ENCODE data around the gene ZNF664. TPM values are rescaled to one million over a fixed set of nuclear protein-coding genes. Genes with fewer than 3 reads are reported as not detected.
"Not testable (repeated sequence)": the region's sequence is repeated elsewhere in the genome, so short reads cannot be mapped to it uniquely, and the experiment has no call there.

Gene ZNF664
- total RNA-seq, 2 experiments from 2014 or later = 45.6 to 59.8 TPM

DNA sequence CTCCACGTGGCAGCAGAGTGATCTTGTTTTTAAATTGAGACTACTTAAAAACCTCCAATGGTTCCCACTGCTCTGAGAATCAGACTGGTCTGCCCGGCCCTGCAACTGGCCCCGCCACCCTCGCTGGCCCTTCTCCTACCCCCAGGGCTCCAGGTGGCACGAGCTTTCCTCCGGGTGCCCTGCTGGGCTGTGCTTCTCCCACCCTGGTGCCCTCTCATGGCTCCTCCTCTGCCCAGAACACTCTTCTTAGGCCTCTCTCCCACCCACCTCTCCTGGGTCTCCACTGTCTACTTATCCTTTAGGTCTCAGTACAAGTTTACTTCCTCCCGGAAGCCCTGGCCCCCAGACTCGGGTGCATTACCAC lies 26.9 kb upstream of the ZNF664 start:
- no peaks in the 10 kb centered on the region for H3K9me3 ChIP-seq (ENCODE audit: low read length)
- ChIA-PET CTCF (ENCODE audit: unreplicated experiment) (no interaction called here), POLR2A (no interaction called here)
- H3K36me3 ChIP-seq (ENCODE audit: insufficient read depth, low read length) = no peaks in the 10 kb centered on the region
- TF ChIP-seq EZH2phosphoT487 (IDR thresholded peaks at IDR 0.05; ENCODE audit: borderline replicate concordance, low read depth, low read length) = no peak
- TF ChIP-seq, protein P1, sequence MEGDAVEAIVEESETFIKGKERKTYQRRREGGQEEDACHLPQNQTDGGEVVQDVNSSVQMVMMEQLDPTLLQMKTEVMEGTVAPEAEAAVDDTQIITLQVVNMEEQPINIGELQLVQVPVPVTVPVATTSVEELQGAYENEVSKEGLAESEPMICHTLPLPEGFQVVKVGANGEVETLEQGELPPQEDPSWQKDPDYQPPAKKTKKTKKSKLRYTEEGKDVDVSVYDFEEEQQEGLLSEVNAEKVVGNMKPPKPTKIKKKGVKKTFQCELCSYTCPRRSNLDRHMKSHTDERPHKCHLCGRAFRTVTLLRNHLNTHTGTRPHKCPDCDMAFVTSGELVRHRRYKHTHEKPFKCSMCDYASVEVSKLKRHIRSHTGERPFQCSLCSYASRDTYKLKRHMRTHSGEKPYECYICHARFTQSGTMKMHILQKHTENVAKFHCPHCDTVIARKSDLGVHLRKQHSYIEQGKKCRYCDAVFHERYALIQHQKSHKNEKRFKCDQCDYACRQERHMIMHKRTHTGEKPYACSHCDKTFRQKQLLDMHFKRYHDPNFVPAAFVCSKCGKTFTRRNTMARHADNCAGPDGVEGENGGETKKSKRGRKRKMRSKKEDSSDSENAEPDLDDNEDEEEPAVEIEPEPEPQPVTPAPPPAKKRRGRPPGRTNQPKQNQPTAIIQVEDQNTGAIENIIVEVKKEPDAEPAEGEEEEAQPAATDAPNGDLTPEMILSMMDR (conservative IDR thresholded peaks at IDR 0.05; ENCODE audit: low read length) = no peak
- no peak overlapping the region for H3K27ac ChIP-seq (ENCODE audit: low read depth, low read length, poor library complexity, severe bottlenecking)
- H3K4me2 ChIP-seq (ENCODE audit: low read length) = no peak overlapping the region
- H2AFZ ChIP-seq (ENCODE audit: low read length) = no peak overlapping the region
- no peaks in the 10 kb centered on the region for H4K20me1 ChIP-seq (ENCODE audit: insufficient read depth, low read length)
- H3K4me1 ChIP-seq (ENCODE audit: insufficient read depth, low read length, poor library complexity, severe bottlenecking) = no peaks in the 10 kb centered on the region
- no peak overlapping the region for H3K4me3 ChIP-seq (ENCODE audit: low read depth, low read length, poor library complexity, severe bottlenecking)
- DNase-seq (ENCODE audit: low spot score) = no peak
- intact Hi-C loops (cut with micrococcal nuclease; ENCODE audit: unreplicated experiment) = no loop called here
- H3K9me2 ChIP-seq (ENCODE audit: insufficient read depth, low read length) = no peaks in the 10 kb centered on the region
- no TSS peak for BruUV-seq (replicated peaks)
- H3K79me2 ChIP-seq (ENCODE audit: insufficient read depth, low read depth, low read length) = no peaks in the 10 kb centered on the region

DNA sequence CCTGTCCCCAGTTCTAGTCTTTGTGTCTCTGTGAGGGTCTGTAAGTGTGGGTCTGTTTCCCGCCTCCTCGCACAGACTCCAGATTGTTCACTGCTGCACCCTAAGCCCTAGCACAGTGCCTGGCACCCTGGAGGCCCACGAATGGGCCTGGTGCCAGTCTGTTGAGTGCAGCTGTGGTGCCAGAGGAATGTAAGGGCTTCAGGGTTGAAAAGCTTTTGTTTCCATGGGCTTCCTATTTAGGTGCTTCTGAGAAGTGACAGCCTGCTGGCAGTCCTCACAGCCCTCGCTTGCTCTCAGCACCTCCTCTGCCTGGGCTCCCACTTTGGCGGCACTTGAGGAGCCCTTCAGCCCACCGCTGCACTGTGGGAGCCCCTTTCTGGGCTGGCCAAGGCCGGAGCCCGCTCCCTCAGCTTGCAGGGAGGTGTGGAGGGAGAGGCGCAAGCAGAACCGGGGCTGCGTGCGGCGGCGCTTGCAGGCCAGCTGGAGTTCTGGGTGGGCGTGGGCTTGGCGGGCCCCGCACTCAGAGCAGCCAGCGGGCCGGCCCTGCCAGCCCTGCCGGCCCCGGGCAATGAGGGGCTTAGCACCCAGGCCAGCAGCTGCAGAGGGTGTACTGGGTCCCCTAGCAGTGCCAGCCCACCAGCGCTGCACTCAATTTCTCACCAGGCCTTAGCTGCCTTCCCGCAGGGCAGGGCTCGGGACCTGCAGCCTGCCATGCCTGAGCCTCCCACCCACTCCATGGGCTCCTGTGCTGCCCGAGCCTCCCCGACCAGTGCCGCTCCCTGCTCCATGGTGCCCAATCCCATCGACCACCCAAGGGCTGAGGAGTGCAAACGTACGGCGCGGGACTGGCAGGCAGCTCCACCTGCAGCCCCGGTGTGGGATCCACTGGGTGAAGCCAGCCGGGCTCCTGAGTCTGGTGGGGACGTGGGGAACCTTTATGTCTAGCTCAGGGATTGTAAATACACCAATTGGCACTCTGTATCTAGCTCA lies 26.2 kb upstream of the ZNF664 start:
- H3K27ac ChIP-seq (ENCODE audit: low read depth, low read length, poor library complexity, severe bottlenecking); H2AFZ ChIP-seq (ENCODE audit: low read length); H3K4me2 ChIP-seq (ENCODE audit: low read length); POLR2A ChIA-PET; H3K9me2 ChIP-seq (ENCODE audit: insufficient read depth, low read length); H3K36me3 ChIP-seq (ENCODE audit: insufficient read depth, low read length); H4K20me1 ChIP-seq (ENCODE audit: insufficient read depth, low read length); H3K9me3 ChIP-seq (ENCODE audit: low read length); H3K4me1 ChIP-seq (ENCODE audit: insufficient read depth, low read length, poor library complexity, severe bottlenecking); H3K4me3 ChIP-seq (ENCODE audit: low read depth, low read length, poor library complexity, severe bottlenecking); BruUV-seq (replicated peaks); H3K79me2 ChIP-seq (ENCODE audit: insufficient read depth, low read depth, low read length); CTCF ChIA-PET (ENCODE audit: unreplicated experiment); intact Hi-C loops (cut with micrococcal nuclease; ENCODE audit: unreplicated experiment); DNase-seq (ENCODE audit: low spot score): not testable (repeated sequence)

DNA sequence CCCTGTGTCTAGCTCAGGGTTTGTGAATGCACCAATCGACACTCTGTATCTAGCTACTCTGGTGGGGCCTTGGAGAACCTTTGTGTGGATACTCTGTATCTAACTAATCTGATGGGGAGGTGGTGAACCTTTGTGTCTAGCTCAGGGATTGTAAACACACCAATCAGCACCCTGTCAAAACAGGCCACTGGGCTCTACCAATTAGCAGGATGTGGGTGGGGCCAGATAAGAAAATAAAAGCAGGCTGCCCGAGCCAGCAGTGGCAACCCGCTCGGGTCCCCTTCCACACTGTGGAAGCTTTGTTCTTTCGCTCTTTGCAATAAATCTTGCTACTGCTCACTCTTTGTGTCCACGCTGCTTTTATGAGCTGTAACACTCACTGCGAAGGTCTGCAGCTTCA lies 25.5 kb upstream of the ZNF664 start:
- H3K4me2 ChIP-seq (ENCODE audit: low read length); CTCF ChIA-PET (ENCODE audit: unreplicated experiment); BruUV-seq (replicated peaks); H2AFZ ChIP-seq (ENCODE audit: low read length); H3K4me3 ChIP-seq (ENCODE audit: low read depth, low read length, poor library complexity, severe bottlenecking); H3K9me2 ChIP-seq (ENCODE audit: insufficient read depth, low read length); H3K4me1 ChIP-seq (ENCODE audit: insufficient read depth, low read length, poor library complexity, severe bottlenecking); H4K20me1 ChIP-seq (ENCODE audit: insufficient read depth, low read length); H3K79me2 ChIP-seq (ENCODE audit: insufficient read depth, low read depth, low read length); DNase-seq (ENCODE audit: low spot score); H3K27ac ChIP-seq (ENCODE audit: low read depth, low read length, poor library complexity, severe bottlenecking); POLR2A ChIA-PET; intact Hi-C loops (cut with micrococcal nuclease; ENCODE audit: unreplicated experiment); H3K36me3 ChIP-seq (ENCODE audit: insufficient read depth, low read length); H3K9me3 ChIP-seq (ENCODE audit: low read length): not testable (repeated sequence)
